DOHH2 (cell line): ENCODE data around the gene F12.

ENCODE experiments used
- EZH2phosphoT487 ChIP-seq: fragments of 200-600 bp; sonication (generic); IDR thresholded peaks from 2 replicates; pipeline ENCODE4 v1.6.1; 2017; ENCODE audit warnings: borderline replicate concordance, mild to moderate bottlenecking, antibody characterized with exemption, low read length, moderate library complexity, mixed read lengths
- TF ChIP-seq, protein P1 (sequence below): fragments of 200-600 bp; sonication (generic); IDR thresholded peaks from one replicate; pipeline ENCODE4 v1.5.1; 2014; ENCODE audit warnings: antibody characterized with exemption, mild to moderate bottlenecking, low read depth, low read length; ENCODE audit not compliant: poor library complexity, severe bottlenecking

- TF ChIP-seq, protein P1, sequence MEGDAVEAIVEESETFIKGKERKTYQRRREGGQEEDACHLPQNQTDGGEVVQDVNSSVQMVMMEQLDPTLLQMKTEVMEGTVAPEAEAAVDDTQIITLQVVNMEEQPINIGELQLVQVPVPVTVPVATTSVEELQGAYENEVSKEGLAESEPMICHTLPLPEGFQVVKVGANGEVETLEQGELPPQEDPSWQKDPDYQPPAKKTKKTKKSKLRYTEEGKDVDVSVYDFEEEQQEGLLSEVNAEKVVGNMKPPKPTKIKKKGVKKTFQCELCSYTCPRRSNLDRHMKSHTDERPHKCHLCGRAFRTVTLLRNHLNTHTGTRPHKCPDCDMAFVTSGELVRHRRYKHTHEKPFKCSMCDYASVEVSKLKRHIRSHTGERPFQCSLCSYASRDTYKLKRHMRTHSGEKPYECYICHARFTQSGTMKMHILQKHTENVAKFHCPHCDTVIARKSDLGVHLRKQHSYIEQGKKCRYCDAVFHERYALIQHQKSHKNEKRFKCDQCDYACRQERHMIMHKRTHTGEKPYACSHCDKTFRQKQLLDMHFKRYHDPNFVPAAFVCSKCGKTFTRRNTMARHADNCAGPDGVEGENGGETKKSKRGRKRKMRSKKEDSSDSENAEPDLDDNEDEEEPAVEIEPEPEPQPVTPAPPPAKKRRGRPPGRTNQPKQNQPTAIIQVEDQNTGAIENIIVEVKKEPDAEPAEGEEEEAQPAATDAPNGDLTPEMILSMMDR, result no peak
- TF ChIP-seq EZH2phosphoT487, result no peak
Measured at GRCh38 chr5:177392765-177393164, 16.6 kb downstream of the F12 start.
